ENCODE results near the gene PLEK2.
"Not testable (repeated sequence)": the region's sequence is repeated elsewhere in the genome, so short reads cannot be mapped to it uniquely, and the experiment has no call there.

The PLEK2 gene

GRCh38 chr14:67409461-67409860, 2.5 kb downstream of the PLEK2 start:
- in situ Hi-C loops (cut with HindIII; ENCODE audit: low pct_unique_long_range_greater_than_20kb, low sequenced_read_pairs) = no loop called here
- TF ChIP-seq JUND (IDR thresholded peaks at IDR 0.05; ENCODE audit: low read depth) = no peak
- DNase-seq (ENCODE audit: low read depth in 1 of 2, low spot score in 1 of 2) = no peak

GRCh38 chr14:67408122-67408801, 3.7 kb downstream of the PLEK2 start:
- in situ Hi-C loops (cut with HindIII; ENCODE audit: low pct_unique_long_range_greater_than_20kb, low sequenced_read_pairs); DNase-seq (ENCODE audit: low read depth in 1 of 2, low spot score in 1 of 2): not testable (repeated sequence)

DNA sequence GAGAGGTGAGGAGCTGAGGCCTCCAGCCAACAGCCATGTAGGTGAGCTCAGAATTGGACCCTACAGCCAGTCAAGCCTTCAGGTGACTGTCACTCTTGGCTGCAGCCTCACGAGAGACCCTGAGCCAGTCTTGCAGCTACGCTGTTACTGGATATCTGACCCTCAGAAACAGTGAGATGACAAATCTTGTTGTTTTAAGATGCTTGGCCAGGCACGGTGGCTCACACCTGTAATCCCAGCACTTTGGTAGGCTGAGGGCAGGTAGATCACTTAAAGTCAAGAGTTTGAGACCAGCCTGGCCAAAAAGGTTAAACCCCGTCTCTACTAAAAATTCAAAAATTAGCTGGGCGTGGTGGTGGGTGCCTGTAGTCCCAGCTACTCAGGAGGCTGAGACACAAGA, 6.2 kb downstream of the PLEK2 start:
- in situ Hi-C loops (cut with HindIII; ENCODE audit: low pct_unique_long_range_greater_than_20kb, low sequenced_read_pairs) = no loop called here
- DNase-seq (ENCODE audit: low read depth in 1 of 2, low spot score in 1 of 2) = no peak
- no peak for TF ChIP-seq JUND (IDR thresholded peaks at IDR 0.05; ENCODE audit: low read depth)

- no peak for TF ChIP-seq JUND (IDR thresholded peaks at IDR 0.05; ENCODE audit: low read depth)
- no peak for DNase-seq (ENCODE audit: low read depth in 1 of 2, low spot score in 1 of 2)
- in situ Hi-C loops (cut with HindIII; ENCODE audit: low pct_unique_long_range_greater_than_20kb, low sequenced_read_pairs) = no loop called here
Measured at GRCh38 chr14:67400434-67400833, 11.5 kb downstream of the PLEK2 start.

DNA sequence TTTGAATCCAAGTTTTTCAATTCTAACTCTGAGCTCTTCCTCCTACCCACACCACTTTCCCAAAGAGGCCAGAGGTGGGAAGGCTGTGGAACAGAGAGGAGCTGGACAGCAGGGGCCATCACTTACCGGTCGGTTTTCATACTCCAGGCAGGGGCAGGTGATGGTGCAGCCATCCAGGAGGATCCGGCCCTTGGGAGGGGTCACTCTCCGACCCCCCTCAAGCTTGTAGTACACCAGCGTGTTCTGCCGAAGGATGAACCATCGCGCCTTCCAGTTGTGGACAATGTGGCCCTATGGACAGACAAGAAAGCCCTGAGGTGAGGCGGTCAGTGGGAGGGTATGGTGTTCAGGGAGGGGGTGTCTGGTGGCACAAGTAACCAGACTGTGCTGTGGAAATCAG, 14.4 kb downstream of the PLEK2 start:
- no peak for TF ChIP-seq JUND (IDR thresholded peaks at IDR 0.05; ENCODE audit: low read depth)
- no peak for DNase-seq (ENCODE audit: low read depth in 1 of 2, low spot score in 1 of 2)
- in situ Hi-C loops (cut with HindIII; ENCODE audit: low pct_unique_long_range_greater_than_20kb, low sequenced_read_pairs) = no loop called here

DNA sequence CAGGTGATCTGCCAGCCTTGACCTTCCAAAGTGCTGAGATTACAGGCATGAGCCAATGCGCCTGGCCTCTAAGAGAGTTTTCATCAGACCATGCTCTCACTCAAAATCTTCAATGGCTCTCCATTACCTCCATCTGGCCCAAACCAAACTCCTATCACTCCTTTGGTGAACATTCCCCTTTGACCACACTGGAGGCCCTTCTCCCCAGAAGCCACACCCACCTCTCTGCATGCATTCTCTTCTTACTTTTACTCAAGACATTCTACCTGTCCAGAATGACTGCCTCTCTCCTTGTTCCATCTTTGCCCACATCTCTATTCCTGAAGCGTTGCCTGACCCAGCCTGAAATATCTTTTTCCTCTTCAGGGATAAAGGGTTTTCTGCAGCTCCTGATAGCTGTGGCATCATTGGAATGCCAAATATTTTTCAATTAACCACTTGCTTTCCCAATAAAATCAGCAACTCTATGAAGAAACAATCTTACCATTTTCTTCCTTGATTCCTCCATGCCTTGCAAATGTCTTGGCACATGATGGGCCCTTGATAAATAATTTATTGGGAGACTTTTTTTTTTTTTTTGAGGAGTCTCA, 15.5 kb downstream of the PLEK2 start:
- DNase-seq (ENCODE audit: low read depth in 1 of 2, low spot score in 1 of 2) = no peak
- TF ChIP-seq JUND (IDR thresholded peaks at IDR 0.05; ENCODE audit: low read depth) = no peak
- in situ Hi-C loops (cut with HindIII; ENCODE audit: low pct_unique_long_range_greater_than_20kb, low sequenced_read_pairs) = no loop called here

GRCh38 chr14:67395876-67396189, 16.1 kb downstream of the PLEK2 start:
- TF ChIP-seq JUND (IDR thresholded peaks at IDR 0.05; ENCODE audit: low read depth) = no peak
- DNase-seq (ENCODE audit: low read depth in 1 of 2, low spot score in 1 of 2) = no peak
- in situ Hi-C loops (cut with HindIII; ENCODE audit: low pct_unique_long_range_greater_than_20kb, low sequenced_read_pairs) = no loop called here

DNA sequence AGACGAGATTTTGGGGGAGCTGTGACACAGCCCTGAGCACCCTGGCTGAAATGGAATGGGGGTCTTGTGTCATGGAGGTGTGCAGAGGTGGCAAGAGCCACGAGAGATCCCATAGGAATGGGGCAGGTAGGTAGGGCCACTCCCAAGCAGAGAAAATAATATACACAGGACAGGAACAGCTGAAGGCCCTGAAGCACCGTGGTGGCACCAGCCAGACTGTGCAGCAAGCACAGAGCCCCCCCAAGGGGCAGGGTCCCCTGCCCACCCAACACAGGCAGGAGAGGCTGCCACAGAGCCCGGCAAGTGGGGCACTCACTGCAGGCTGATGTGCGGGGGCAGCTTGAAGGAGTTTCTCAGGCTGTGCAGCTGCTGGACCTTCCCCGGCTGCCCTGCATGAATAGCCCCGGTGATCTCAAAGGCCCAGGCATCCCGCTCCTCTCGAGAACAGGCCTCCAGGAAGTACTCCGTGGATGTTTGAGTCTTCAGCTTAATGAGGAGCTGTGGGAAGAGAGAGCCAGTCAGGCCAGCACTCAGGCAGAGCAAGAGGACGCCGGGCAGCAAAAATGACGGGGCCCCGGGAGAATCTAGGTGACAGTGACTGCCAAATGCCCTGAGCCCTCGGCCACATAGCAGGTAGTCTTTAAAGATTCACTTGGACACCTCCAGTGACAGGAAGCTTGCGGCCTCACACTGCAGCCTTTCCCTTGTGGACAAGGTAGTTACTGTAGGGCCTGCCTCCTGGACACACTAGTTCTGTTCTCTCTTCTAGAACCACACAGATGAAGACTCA, 16.7 kb downstream of the PLEK2 start:
- in situ Hi-C loops (cut with HindIII; ENCODE audit: low pct_unique_long_range_greater_than_20kb, low sequenced_read_pairs) = no loop called here
- DNase-seq (ENCODE audit: low read depth in 1 of 2, low spot score in 1 of 2) = no peak

GRCh38 chr14:67393689-67394088, 18.3 kb downstream of the PLEK2 start:
- in situ Hi-C loops (cut with HindIII; ENCODE audit: low pct_unique_long_range_greater_than_20kb, low sequenced_read_pairs) = no loop called here
- DNase-seq (ENCODE audit: low read depth in 1 of 2, low spot score in 1 of 2) = peak in 1 of 2 experiments; percentile 65
- TF ChIP-seq JUND (IDR thresholded peaks at IDR 0.05; ENCODE audit: low read depth) = no peak

More for the DNA sequence above, 16.7 kb downstream of the PLEK2 start:
- no peak for TF ChIP-seq JUND (IDR thresholded peaks at IDR 0.05; ENCODE audit: low read depth)

GRCh38 chr14:67392800-67393199, 19.2 kb downstream of the PLEK2 start:
- in situ Hi-C loops (cut with HindIII; ENCODE audit: low pct_unique_long_range_greater_than_20kb, low sequenced_read_pairs) = no loop called here
- no peak for TF ChIP-seq JUND (IDR thresholded peaks at IDR 0.05; ENCODE audit: low read depth)
- no peak for DNase-seq (ENCODE audit: low read depth in 1 of 2, low spot score in 1 of 2)

GRCh38 chr14:67392123-67392522, 19.8 kb downstream of the PLEK2 start:
- in situ Hi-C loops (cut with HindIII; ENCODE audit: low pct_unique_long_range_greater_than_20kb, low sequenced_read_pairs) = no loop called here
- no peak for TF ChIP-seq JUND (IDR thresholded peaks at IDR 0.05; ENCODE audit: low read depth)
- DNase-seq (ENCODE audit: low read depth in 1 of 2, low spot score in 1 of 2) = peak; percentile 68 to 86

DNA sequence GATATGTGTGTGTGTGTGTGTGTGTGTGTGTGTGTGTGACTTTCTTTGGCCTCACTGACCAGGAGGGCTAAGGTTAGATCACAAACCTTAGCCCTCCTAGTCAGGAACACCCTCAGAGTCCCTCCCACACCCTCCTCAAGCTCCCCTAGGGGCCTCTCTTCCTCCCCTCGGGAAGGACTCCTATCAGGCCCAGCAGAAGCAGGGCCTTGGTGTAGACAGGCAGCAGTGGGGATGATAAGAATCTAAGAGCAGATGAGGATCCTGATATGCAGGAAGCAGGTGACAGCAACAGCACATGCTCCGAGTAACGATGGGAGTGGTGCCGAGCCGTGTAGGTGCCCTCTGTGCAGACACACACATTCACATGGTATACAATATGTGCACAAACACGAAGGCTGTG, 20.7 kb downstream of the PLEK2 start:
- no peak for DNase-seq (ENCODE audit: low read depth in 1 of 2, low spot score in 1 of 2)
- TF ChIP-seq JUND (IDR thresholded peaks at IDR 0.05; ENCODE audit: low read depth) = no peak
- in situ Hi-C loops (cut with HindIII; ENCODE audit: low pct_unique_long_range_greater_than_20kb, low sequenced_read_pairs) = no loop called here

GRCh38 chr14:67389811-67390534, 22.0 kb downstream of the PLEK2 start:
- TF ChIP-seq JUND (IDR thresholded peaks at IDR 0.05; ENCODE audit: low read depth) = no peak
- no peak for DNase-seq (ENCODE audit: low read depth in 1 of 2, low spot score in 1 of 2)
- in situ Hi-C loops (cut with HindIII; ENCODE audit: low pct_unique_long_range_greater_than_20kb, low sequenced_read_pairs) = no loop called here

All from T47D (cell line).